GM12801 (cell line): Measurements from ENCODE around the gene MYEF2.

Experiments
- CTCF ChIP-seq: IDR thresholded peaks from one replicate; pipeline ENCODE4 v1.5.1; 2011; ENCODE audit warnings: control low read depth; ENCODE audit not compliant: insufficient read length; ENCODE audit errors: extremely low read depth

The MYEF2 gene

GRCh38 chr15:48119277-48119676 lies 58.8 kb downstream of the MYEF2 start:
- TF ChIP-seq CTCF, result no peak

- no peak for TF ChIP-seq CTCF
Measured at GRCh38 chr15:48112242-48112641, 65.9 kb downstream of the MYEF2 start.

- no peak for TF ChIP-seq CTCF
Measured at GRCh38 chr15:48109856-48110531, 68.1 kb downstream of the MYEF2 start.

GRCh38 chr15:48109212-48109611 lies 68.9 kb downstream of the MYEF2 start:
- TF ChIP-seq CTCF, result no peak

GRCh38 chr15:48105936-48106335 lies 72.2 kb downstream of the MYEF2 start:
- TF ChIP-seq CTCF, result no peak

- TF ChIP-seq CTCF, result no peak
Measured at GRCh38 chr15:48103647-48104046, 74.4 kb downstream of the MYEF2 start.

GRCh38 chr15:48102167-48102566 lies 75.9 kb downstream of the MYEF2 start:
- TF ChIP-seq CTCF, result no peak
